GM12878 (cell line): ENCODE measurements around the gene CAPN2. TPM values are rescaled to one million over a fixed set of nuclear protein-coding genes. Genes with fewer than 3 reads are reported as not detected.

ENCODE experiments used
- ATAC-seq: fragments of 200-7000 bp; cut with Tn5 transposase; 3 replicates; pipeline ENCODE4 v1.9.1; 2020; ENCODE audit warnings: mild to moderate bottlenecking, moderate library complexity
- BruUV-seq: library from RNA; stranded (reverse); fragments of 400-500 nt; replicated peaks from 2 replicates; lab custom pipeline; 2021; lab: Mats Ljungman, UMichigan
- CTCF ChIA-PET: fragments of 300-600 bp; sonication (Branson Sonifier 250); formaldehyde crosslinking; extraction: SDS; loops from one replicate; lab custom pipeline; 2021; ENCODE audit warnings: inconsistent platforms; lab: Yijun Ruan, JAX
- POLR2A ChIA-PET: fragments of 350-600 bp; formaldehyde crosslinking; extraction: SDS; loops from one replicate; lab custom pipeline; 2021; ENCODE audit warnings: inconsistent platforms; lab: Charles Lee
- RAD21 ChIA-PET: fragments of 300-600 bp; sonication (Branson Sonifier 250); formaldehyde crosslinking; loops from one replicate; lab custom pipeline; 2023; ENCODE audit warnings: antibody characterized with exemption; ENCODE audit not compliant: unreplicated experiment; lab: Charles Lee
- SMC1A ChIA-PET: fragments of 300-600 bp; sonication (Branson Sonifier 250); formaldehyde crosslinking; loops from one replicate; lab custom pipeline; 2023; ENCODE audit not compliant: unreplicated experiment, uncharacterized antibody; lab: Charles Lee
- DNase-seq: peaks from one replicate; pipeline ENCODE4 v3.0.0-alpha.2; 2011; ENCODE audit warnings: low read depth, low spot score
- FAIRE-seq: peaks from 3 replicates; lab custom pipeline; 2011; peaks lifted over from hg19 to GRCh38; lab: Jason Lieb, UNC
- H2AFZ ChIP-seq: 2 replicates; pipeline ENCODE4 v1.6.0; 2011; ENCODE audit warnings: low read depth, low read length, control low read depth; ENCODE audit not compliant: control insufficient read depth
- H3K27ac ChIP-seq: 2 replicates; pipeline ENCODE4 v1.5.1; 2011; ENCODE audit warnings: control low read depth; ENCODE audit not compliant: control insufficient read depth, insufficient read depth
- H3K27me3 ChIP-seq, 2 experiments: replicated peaks in 1 of 2; 2 replicates each; pipeline versions ENCODE4 v1.6.0 to v1.6.1; 2011; ENCODE audit warnings: low read length in 1 of 2; ENCODE audit not compliant: control insufficient read depth in 2 of 2, insufficient read depth in 2 of 2
- H3K36me3 ChIP-seq, 2 experiments: 2 replicates each; pipeline ENCODE4 v1.5.1; 2011; ENCODE audit warnings: low read length in 1 of 2; ENCODE audit not compliant: control insufficient read depth in 2 of 2, insufficient read depth in 2 of 2
- H3K4me1 ChIP-seq: 2 replicates; pipeline ENCODE4 v1.6.1; 2011; ENCODE audit warnings: mild to moderate bottlenecking, low read length, moderate library complexity, mixed read lengths; ENCODE audit not compliant: control insufficient read depth, insufficient read depth
- H3K4me2 ChIP-seq: 2 replicates; pipeline ENCODE4 v1.6.0; 2011; ENCODE audit warnings: control low read depth; ENCODE audit not compliant: control insufficient read depth, insufficient read depth
- H3K4me3 ChIP-seq: fragments of 200-600 bp; sonication (generic); 2 replicates; pipeline ENCODE4 v1.5.1; 2016
- H3K79me2 ChIP-seq: 2 replicates; pipeline ENCODE4 v1.6.0; 2011; ENCODE audit warnings: low read length; ENCODE audit not compliant: control insufficient read depth, insufficient read depth
- H3K9ac ChIP-seq: 2 replicates; pipeline ENCODE4 v1.8.0; 2011; ENCODE audit warnings: low read length, control low read depth, mixed read lengths; ENCODE audit not compliant: control insufficient read depth, insufficient read depth
- H3K9me3 ChIP-seq: replicated peaks from 3 replicates; pipeline ENCODE4 v1.5.1; 2011; ENCODE audit warnings: mild to moderate bottlenecking, low read length; ENCODE audit not compliant: control insufficient read depth, insufficient read depth
- H4K20me1 ChIP-seq: 2 replicates; pipeline ENCODE4 v1.6.0; 2011; ENCODE audit not compliant: control insufficient read depth, insufficient read depth
- POLR2AphosphoS5 ChIP-seq: IDR thresholded peaks from 2 replicates; pipeline ENCODE4 v1.6.1; 2011; ENCODE audit warnings: mild to moderate bottlenecking, low read length, inconsistent platforms
- STAT1 ChIP-seq: fragments of 450-650 bp; conservative IDR thresholded peaks from 2 replicates; pipeline ENCODE4 v1.6.1; 2014; ENCODE audit warnings: antibody characterized with exemption, mild to moderate bottlenecking
- WGBS: methylation state at CpG from one replicate; pipeline ENCODE4 v1.1.6; 2016; ENCODE audit warnings: low lambda C conversion rate; ENCODE audit not compliant: insufficient replicate concordance, insufficient coverage; ENCODE audit errors: missing lambda C conversion rate; 5-methylcytosine and 5-hydroxymethylcytosine counted together
- in situ Hi-C: fragments of 300-500 bp; cut with MboI; formaldehyde crosslinking; loops from 9 replicates; pipeline ENCODE4 v1.14.3; 2018; ENCODE audit warnings: mixed read lengths
- intact Hi-C: fragments of 100-400 bp; cut with micrococcal nuclease; formaldehyde crosslinking; loops from one replicate; pipeline ENCODE4 v1.14.2; 2022; ENCODE audit not compliant: unreplicated experiment
- polyA plus RNA-seq, 11 experiments: library from polyadenylated mRNA; depleted of rRNA in 4 of 11; unstranded in 6 of 11; stranded (reverse) in 5 of 11; fragments of >200 nt; fragmentation: Nextera tagmentation in 4 of 11; fragmentation: Illumina TruSeq in 1 of 11; extraction: Ambion mirVana in 4 of 11; extraction: Trizol in 1 of 11; gene quantifications; 1 replicate in 1 of 11; 2 replicates in 10 of 11; pipeline versions ENCODE4 v1.2.1 to v1.2.3, GENCODE V29; 2011 to 2016; ENCODE audit warnings: inconsistent platforms in 2 of 11, missing spikeins in 2 of 11, low read depth in 1 of 11
- total RNA-seq, 4 experiments: library from RNA; depleted of rRNA in 3 of 4; stranded (reverse); fragments of >200 nt in 3 of 4; fragmentation: Illumina TruSeq in 1 of 4; extraction: Trizol in 1 of 4; gene quantifications; 2 replicates each; pipeline versions ENCODE4 v1.2.1 to v1.2.3, GENCODE V29; 2013 to 2021

CAPN2 gene
- total and polyA plus RNA-seq, 10 of the 15 experiments (the other 5 are each of a cell fraction or from before 2014, with no cell fraction given): 6.0 to 21.4 (median 16.6) TPM

DNA sequence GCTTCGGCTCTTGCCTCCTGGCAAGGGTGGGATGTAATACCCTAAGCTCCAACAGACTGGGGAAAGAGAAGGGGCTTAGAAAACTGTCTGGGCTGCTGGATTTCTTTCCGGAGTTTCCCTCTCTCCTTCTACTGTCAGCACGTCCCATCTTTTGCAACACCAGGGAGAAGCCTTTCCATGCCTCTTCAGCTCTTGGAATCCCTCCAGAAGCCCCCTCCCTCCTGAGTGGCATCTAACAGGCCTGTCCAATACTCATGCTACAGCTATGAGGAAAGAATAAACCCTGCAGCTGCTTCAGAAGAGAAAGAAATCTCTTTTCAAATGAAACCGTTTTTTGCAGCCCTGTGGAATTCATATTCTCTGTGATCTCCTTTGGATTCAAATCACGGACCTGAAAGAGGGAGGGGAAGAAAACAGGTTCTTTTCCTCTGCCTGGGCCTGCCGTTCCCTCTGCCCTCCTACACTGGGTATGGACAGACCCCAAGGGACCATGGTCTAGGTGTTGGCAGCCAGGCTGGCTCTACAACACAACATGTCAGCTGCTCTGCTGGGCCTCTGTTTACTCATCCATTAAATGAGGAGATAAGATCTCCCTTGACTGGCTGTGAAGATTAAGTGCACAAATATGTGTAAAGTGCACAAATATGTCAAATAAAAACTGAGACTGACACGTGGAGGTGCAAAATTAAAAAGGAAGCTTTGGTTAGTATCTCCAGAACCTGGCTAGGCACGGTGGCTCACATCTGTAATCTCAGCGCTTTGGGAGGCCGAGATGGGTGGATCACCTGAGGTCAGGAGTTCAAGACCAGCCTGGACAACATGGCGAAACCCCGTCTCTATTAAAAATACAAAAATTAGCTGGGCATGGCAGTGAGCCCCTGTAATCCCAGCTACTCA lies 6.0 kb upstream of the CAPN2 start:
- Histone ChIP-seq H3K27ac (no peak overlapping the region), H3K9ac (no peak overlapping the region), H3K79me2 (no peaks in the 10 kb centered on the region), H3K4me3 (no peak overlapping the region), H3K36me3 (no peaks in the 10 kb centered on the region), H4K20me1 (no peaks in the 10 kb centered on the region), H3K4me2 (no peak overlapping the region), H3K27me3 (no peaks in the 10 kb centered on the region), H3K4me1 (peaks cover 3% of the 10 kb centered on the region; the same call in 1 of the 2 replicates), H3K9me3 (no peaks in the 10 kb centered on the region), H2AFZ (no peak overlapping the region)
- BruUV-seq: no TSS peak
- 71% methylated on average over 12 of the region's 12 CpGs for WGBS
- no peak for FAIRE-seq
- SMC1A ChIA-PET: no interaction called here
- POLR2A ChIA-PET: no interaction called here
- RAD21 ChIA-PET: interaction anchor here (0.6 kb wide), 1 partner anchor 481 kb away, joined by 3 read pairs; no protein-coding TSS in a partner anchor
- in situ Hi-C loops (no loop called here), intact Hi-C loops (no loop called here)
- no peak for TF ChIP-seq STAT1
- CTCF ChIA-PET: interaction anchor here (0.8 to 2.0 kb wide), 5 partner anchors 42 to 400 kb away, joined by 3 to 6 read pairs (median 4); no protein-coding TSS in a partner anchor
- DNase-seq: no peak
- no peak for ATAC-seq

DNA sequence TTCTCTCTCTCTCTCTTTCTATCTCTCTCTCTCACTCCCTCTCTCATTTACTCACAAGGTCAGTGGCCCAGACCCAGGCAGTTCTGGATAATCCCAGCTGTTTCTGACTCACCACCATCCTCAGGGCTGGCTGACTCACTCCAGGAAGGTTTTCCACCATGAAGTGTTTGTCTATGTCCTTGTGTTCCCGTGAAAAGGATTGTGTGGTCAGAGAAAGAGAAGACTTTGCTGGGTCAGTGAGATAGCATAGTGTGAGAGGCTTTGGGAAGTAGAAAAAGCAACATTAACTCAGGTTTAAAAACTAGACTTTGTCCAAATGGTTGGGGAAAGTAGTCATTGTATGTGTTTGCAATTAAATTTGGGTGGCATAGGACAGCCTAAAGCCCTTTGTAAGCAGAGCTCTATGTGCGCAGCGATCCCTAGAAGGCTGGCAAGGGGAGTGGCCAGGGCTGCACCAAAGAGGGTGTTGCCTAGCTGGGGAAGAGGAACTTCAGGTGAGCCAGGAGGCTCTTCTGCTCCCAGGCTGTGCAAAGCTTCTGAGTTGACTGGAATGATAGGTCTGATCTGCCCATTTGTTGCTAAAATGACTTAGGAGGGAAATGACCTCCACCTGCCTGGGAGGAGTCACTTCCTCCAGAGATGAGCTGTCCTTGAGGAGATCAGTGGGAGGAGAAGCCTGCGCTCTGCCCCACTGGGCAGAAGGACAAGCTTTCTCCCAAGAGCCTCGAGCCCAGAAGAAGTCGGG lies 4.9 kb upstream of the CAPN2 start:
- no peak for FAIRE-seq
- POLR2A ChIA-PET: no interaction called here
- SMC1A ChIA-PET: interaction anchor here (1.0 kb wide), 1 partner anchor 42 kb away, joined by 3 read pairs; no protein-coding TSS in a partner anchor
- Histone ChIP-seq H4K20me1 (no peaks in the 10 kb centered on the region), H2AFZ (no peak overlapping the region), H3K9me3 (no peaks in the 10 kb centered on the region), H3K4me1 (peaks cover 3% of the 10 kb centered on the region; the same call in 1 of the 2 replicates), H3K36me3 (no peaks in the 10 kb centered on the region), H3K79me2 (no peaks in the 10 kb centered on the region), H3K9ac (no peak overlapping the region), H3K27ac (no peak overlapping the region), H3K27me3 (no peaks in the 10 kb centered on the region), H3K4me3 (no peak overlapping the region), H3K4me2 (no peak overlapping the region)
- no peak for DNase-seq
- RAD21 ChIA-PET: no interaction called here
- TF ChIP-seq POLR2AphosphoS5: no peak
- in situ Hi-C loops: no loop called here
- intact Hi-C loops: no loop called here
- no TSS peak for BruUV-seq
- 66% methylated on average over 6 of the region's 6 CpGs for WGBS
- CTCF ChIA-PET: interaction anchor here (0.8 to 1.8 kb wide), 2 partner anchors 42 to 151 kb away, joined by 4 to 6 read pairs; no protein-coding TSS in a partner anchor
- no peak for ATAC-seq
